Endothelial cell of umbilical vein (primary cell): ENCODE measurements around the gene SH3RF3. TPM values are rescaled to one million over a fixed set of nuclear protein-coding genes. Genes with fewer than 3 reads are reported as not detected.

ENCODE experiments used
- BruUV-seq: library from RNA; stranded (reverse); fragments of 400-500 nt; replicated peaks from 2 replicates; lab custom pipeline; 2021; lab: Mats Ljungman, UMichigan
- CTCF ChIA-PET: fragments of 300-600, 350-600 bp; sonication (Branson Sonifier 250); formaldehyde crosslinking; loops from one replicate; lab custom pipeline; 2021; ENCODE audit warnings: antibody characterized with exemption, inconsistent platforms; lab: Charles Lee
- POLR2A ChIA-PET: fragments of 300-600, 350-600 bp; sonication (Branson Sonifier 250); formaldehyde crosslinking; loops from one replicate; lab custom pipeline; 2021; ENCODE audit warnings: antibody characterized with exemption, inconsistent platforms; lab: Charles Lee
- DNase-seq: peaks from one replicate; pipeline ENCODE4 v3.0.0-alpha.2; 2011; ENCODE audit warnings: low read depth, low spot score
- FAIRE-seq: peaks from 2 replicates; lab custom pipeline; 2011; peaks lifted over from hg19 to GRCh38; lab: Jason Lieb, UNC
- H2AFZ ChIP-seq: 2 replicates; pipeline ENCODE4 v1.6.0; 2012; ENCODE audit warnings: low read depth, low read length, control low read depth, inconsistent platforms
- H3K27ac ChIP-seq: 2 replicates; pipeline ENCODE4 v1.5.1; 2011; ENCODE audit warnings: low read depth, mild to moderate bottlenecking, control low read depth, low read length, moderate library complexity; ENCODE audit not compliant: insufficient read depth
- H3K27me3 ChIP-seq, 2 experiments: 2 replicates each; pipeline versions ENCODE4 v1.6.0 to v1.6.1; 2011; ENCODE audit warnings: low read length in 2 of 2, mixed read lengths in 1 of 2; ENCODE audit not compliant: control insufficient read depth in 2 of 2, insufficient read depth in 2 of 2
- H3K36me3 ChIP-seq, 2 experiments: 2 replicates in 1 of 2; 3 replicates in 1 of 2; pipeline ENCODE4 v1.5.1; 2011; ENCODE audit warnings: low read length in 2 of 2, mild to moderate bottlenecking in 1 of 2, moderate library complexity in 1 of 2; ENCODE audit not compliant: control insufficient read depth in 2 of 2, insufficient read depth in 2 of 2; ENCODE audit errors: extremely low read depth in 1 of 2
- H3K4me1 ChIP-seq: 3 replicates; pipeline ENCODE4 v1.5.1; 2011; ENCODE audit warnings: mild to moderate bottlenecking, low read length; ENCODE audit not compliant: control insufficient read depth, insufficient read depth; ENCODE audit errors: extremely low read depth
- H3K4me2 ChIP-seq: 2 replicates; pipeline ENCODE4 v1.6.1; 2011; ENCODE audit warnings: low read length, control low read depth, mixed read lengths; ENCODE audit not compliant: insufficient read depth
- H3K4me3 ChIP-seq, 3 experiments: fragments of 200-600 bp in 1 of 3; sonication (generic), shearing (Covaris generic) in 1 of 3; replicated peaks in 1 of 3; 2 replicates each; pipeline ENCODE4 v1.5.1; 2011 to 2016; ENCODE audit warnings: control low read depth in 3 of 3, low read length in 3 of 3, mild to moderate bottlenecking in 2 of 3, inconsistent platforms in 1 of 3, low read depth in 1 of 3, moderate library complexity in 1 of 3; ENCODE audit not compliant: insufficient read depth in 1 of 3
- H3K79me2 ChIP-seq: 2 replicates; pipeline ENCODE4 v1.6.0; 2012; ENCODE audit warnings: low read length, inconsistent platforms; ENCODE audit not compliant: control insufficient read depth, insufficient read depth
- H3K9ac ChIP-seq: replicated peaks from 2 replicates; pipeline ENCODE3; 2011; ENCODE audit warnings: low read length, control low read depth; ENCODE audit not compliant: insufficient read depth; ENCODE audit errors: extremely low read depth
- H3K9me1 ChIP-seq: replicated peaks from 3 replicates; pipeline ENCODE4 v1.6.0; 2011; ENCODE audit warnings: mild to moderate bottlenecking, low read length; ENCODE audit not compliant: control insufficient read depth, insufficient read depth; ENCODE audit errors: extremely low read depth
- H3K9me3 ChIP-seq: replicated peaks from 2 replicates; pipeline ENCODE4 v1.5.1; 2012; ENCODE audit warnings: low read length, inconsistent platforms; ENCODE audit not compliant: control insufficient read depth, insufficient read depth
- H4K20me1 ChIP-seq: replicated peaks from 2 replicates; pipeline ENCODE3; 2011; ENCODE audit warnings: mild to moderate bottlenecking, low read length; ENCODE audit not compliant: control insufficient read depth, insufficient read depth; ENCODE audit errors: extremely low read depth
- EZH2 ChIP-seq: IDR thresholded peaks from 2 replicates; pipeline ENCODE4 v1.6.1; 2012; ENCODE audit warnings: borderline replicate concordance, low read depth, mild to moderate bottlenecking, moderate library complexity, low read length, inconsistent platforms; ENCODE audit not compliant: severe bottlenecking
- FOS ChIP-seq: IDR thresholded peaks from 2 replicates; pipeline ENCODE4 v1.6.1; 2011; ENCODE audit warnings: mild to moderate bottlenecking, low read length, moderate library complexity, borderline replicate concordance; ENCODE audit not compliant: insufficient read depth
- GATA2 ChIP-seq: IDR thresholded peaks from 2 replicates; pipeline ENCODE4 v1.7.0; 2011; ENCODE audit warnings: low read depth, mild to moderate bottlenecking, moderate library complexity, mixed read lengths, low read length; ENCODE audit not compliant: insufficient read length, insufficient read depth
- JUN ChIP-seq: IDR thresholded peaks from 2 replicates; pipeline ENCODE4 v1.6.1; 2011; ENCODE audit warnings: borderline replicate concordance, low read depth; ENCODE audit not compliant: insufficient read length, insufficient read depth
- MYC ChIP-seq: IDR thresholded peaks from one replicate; pipeline ENCODE4 v1.6.1; 2011; ENCODE audit warnings: mild to moderate bottlenecking, low read depth, low read length
- POLR2A ChIP-seq: IDR thresholded peaks from 2 replicates; pipeline ENCODE4 v1.6.1; 2012; ENCODE audit warnings: low read depth, mild to moderate bottlenecking, control low read depth, low read length
- POLR2AphosphoS5 ChIP-seq: IDR thresholded peaks from 2 replicates; pipeline ENCODE4 v1.6.1; 2012; ENCODE audit warnings: low read depth, mild to moderate bottlenecking, control low read depth, low read length, moderate library complexity; ENCODE audit not compliant: insufficient read depth
- dilution Hi-C: fragments of 300-500 bp; cut with MboI; formaldehyde crosslinking; loops from one replicate; pipeline ENCODE4 v1.15.0; 2019; ENCODE audit warnings: low sequenced_read_pairs; ENCODE audit not compliant: extremely low pct_ligation_motif_present
- intact Hi-C: fragments of 100-400 bp; cut with micrococcal nuclease; formaldehyde crosslinking; loops from one replicate; pipeline ENCODE4 v1.10.0; 2022
- polyA plus RNA-seq, 4 experiments: library from polyadenylated mRNA; depleted of rRNA in 3 of 4; stranded (reverse) in 3 of 4; unstranded in 1 of 4; fragments of >200 nt; gene quantifications; 2 replicates each; pipeline versions ENCODE4 v1.2.1 to v1.2.3, GENCODE V29; 2011 to 2012; ENCODE audit warnings: missing spikeins in 1 of 4
- total RNA-seq: library from RNA; stranded (reverse); gene quantifications from 2 replicates; pipeline ENCODE4 v1.2.3, GENCODE V29; 2021
- TF ChIP-seq, protein P1 (sequence below), 2 donors: IDR thresholded peaks; 1 replicate in 1 of 2; 2 replicates in 1 of 2; pipeline ENCODE4 v1.5.1; 2011; ENCODE audit warnings: low read length in 2 of 2, mild to moderate bottlenecking in 2 of 2, moderate library complexity in 2 of 2, control low read depth in 1 of 2, inconsistent platforms in 1 of 2, low read depth in 1 of 2; ENCODE audit not compliant: insufficient read depth in 1 of 2; ENCODE audit errors: extremely low read depth in 1 of 2
- TF ChIP-seq, protein P2 (sequence below): IDR thresholded peaks from 2 replicates; pipeline ENCODE4 v1.6.1; 2011; ENCODE audit not compliant: insufficient read depth, insufficient read length

Gene SH3RF3
- total and polyA plus RNA-seq, 2 donors (not counting 3 experiments of a cell fraction or from before 2014, with no cell fraction given) = 3.8 to 14.7 TPM

GRCh38 chr2:109205447-109205846 lies 76.4 kb downstream of the SH3RF3 start:
- Histone ChIP-seq H2AFZ (no peak overlapping the region), H4K20me1 (no peaks in the 10 kb centered on the region), H3K4me1 (peaks cover 21% of the 10 kb centered on the region), H3K79me2 (peaks cover 15% of the 10 kb centered on the region), H3K9me1 (no peaks in the 10 kb centered on the region), H3K36me3 (no peaks in the 10 kb centered on the region), H3K27ac (no peak overlapping the region), H3K27me3 (no peaks in the 10 kb centered on the region), H3K4me2 (no peak overlapping the region), H3K4me3 (no peak overlapping the region), H3K9ac (no peak overlapping the region), H3K9me3 (no peaks in the 10 kb centered on the region)
- TF ChIP-seq, protein P1, sequence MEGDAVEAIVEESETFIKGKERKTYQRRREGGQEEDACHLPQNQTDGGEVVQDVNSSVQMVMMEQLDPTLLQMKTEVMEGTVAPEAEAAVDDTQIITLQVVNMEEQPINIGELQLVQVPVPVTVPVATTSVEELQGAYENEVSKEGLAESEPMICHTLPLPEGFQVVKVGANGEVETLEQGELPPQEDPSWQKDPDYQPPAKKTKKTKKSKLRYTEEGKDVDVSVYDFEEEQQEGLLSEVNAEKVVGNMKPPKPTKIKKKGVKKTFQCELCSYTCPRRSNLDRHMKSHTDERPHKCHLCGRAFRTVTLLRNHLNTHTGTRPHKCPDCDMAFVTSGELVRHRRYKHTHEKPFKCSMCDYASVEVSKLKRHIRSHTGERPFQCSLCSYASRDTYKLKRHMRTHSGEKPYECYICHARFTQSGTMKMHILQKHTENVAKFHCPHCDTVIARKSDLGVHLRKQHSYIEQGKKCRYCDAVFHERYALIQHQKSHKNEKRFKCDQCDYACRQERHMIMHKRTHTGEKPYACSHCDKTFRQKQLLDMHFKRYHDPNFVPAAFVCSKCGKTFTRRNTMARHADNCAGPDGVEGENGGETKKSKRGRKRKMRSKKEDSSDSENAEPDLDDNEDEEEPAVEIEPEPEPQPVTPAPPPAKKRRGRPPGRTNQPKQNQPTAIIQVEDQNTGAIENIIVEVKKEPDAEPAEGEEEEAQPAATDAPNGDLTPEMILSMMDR (IDR thresholded peaks at IDR 0.05; ENCODE audit: extremely low read depth in 1 of 2, insufficient read depth in 1 of 2, low read depth in 1 of 2, low read length in 2 of 2) = no peak
- no peak for TF ChIP-seq JUN
- TF ChIP-seq, protein P2, sequence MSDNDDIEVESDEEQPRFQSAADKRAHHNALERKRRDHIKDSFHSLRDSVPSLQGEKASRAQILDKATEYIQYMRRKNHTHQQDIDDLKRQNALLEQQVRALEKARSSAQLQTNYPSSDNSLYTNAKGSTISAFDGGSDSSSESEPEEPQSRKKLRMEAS = no peak
- TF ChIP-seq FOS = no peak
- no peak for TF ChIP-seq MYC
- no peak for TF ChIP-seq POLR2AphosphoS5
- TF ChIP-seq POLR2A = no peak
- TF ChIP-seq EZH2 = no peak
- no peak for TF ChIP-seq GATA2
- DNase-seq (no peak), FAIRE-seq (no peak)
- CTCF ChIA-PET = no interaction called here
- intact Hi-C loops = no loop called here
- no TSS peak for BruUV-seq
- POLR2A ChIA-PET = no interaction called here
- dilution Hi-C loops = no loop called here
